Measurements from ENCODE around the gene BAIAP2. TPM values are rescaled to one million over a fixed set of nuclear protein-coding genes. Genes with fewer than 3 reads are reported as not detected.
A peak's percentile ranks its signal among the peaks of the same experiment; 100 is the strongest.

The BAIAP2 gene
- total and polyA plus RNA-seq, 10 of the 15 experiments (the other 5 are each of a cell fraction or from before 2014, with no cell fraction given): 0.15 to 1.2 (median 0.46) TPM; not detected in 2

- H3K4me3 ChIP-seq: no peak overlapping the region
- ChIA-PET SMC1A (ENCODE audit: uncharacterized antibody, unreplicated experiment) (no interaction called here), CTCF (no interaction called here), POLR2A (no interaction called here), RAD21 (ENCODE audit: unreplicated experiment) (no interaction called here)
- in situ Hi-C loops (cut with MboI) (loop anchor here (25.0 kb wide), 1 partner anchor 237 kb away; the partner anchor contains the start of genes NDUFAF8 and TEPSIN), intact Hi-C loops (cut with micrococcal nuclease; ENCODE audit: unreplicated experiment) (no loop called here)
- peaks cover 0 to 5% of the 10 kb centered on the region in 2 experiments; a peak in 3 of 4 replicates for H3K27me3 ChIP-seq (replicated peaks in 1 of 2; ENCODE audit: control insufficient read depth in 2 of 2, insufficient read depth in 2 of 2, low read length in 1 of 2)
- H3K4me2 ChIP-seq (ENCODE audit: control insufficient read depth, insufficient read depth): no peak overlapping the region
- BruUV-seq (replicated peaks): no TSS peak
- FAIRE-seq: no peak
- TF ChIP-seq SIN3A (IDR thresholded peaks at IDR 0.05; ENCODE audit: low read depth, low read length): no peak
- TF ChIP-seq POLR2A (IDR thresholded peaks at IDR 0.05; ENCODE audit: low read depth, low read length): peak; percentile 53
- no peak for TF ChIP-seq BCL11A (IDR thresholded peaks at IDR 0.05; ENCODE audit: low read depth, low read length)
- TF ChIP-seq POLR2AphosphoS5 (IDR thresholded peaks at IDR 0.05; ENCODE audit: low read length): peak; percentile 25; the same call in 1 of the 2 replicates
- H3K9me3 ChIP-seq (replicated peaks; ENCODE audit: control insufficient read depth, insufficient read depth, low read length): no peaks in the 10 kb centered on the region
- H3K4me1 ChIP-seq (ENCODE audit: control insufficient read depth, insufficient read depth, low read length): no peaks in the 10 kb centered on the region
- H4K20me1 ChIP-seq (ENCODE audit: control insufficient read depth, insufficient read depth): no peaks in the 10 kb centered on the region; the same call in 1 of the 2 replicates
- no peak overlapping the region for H3K27ac ChIP-seq (ENCODE audit: control insufficient read depth, insufficient read depth)
- H3K79me2 ChIP-seq (ENCODE audit: control insufficient read depth, insufficient read depth, low read length): no peaks in the 10 kb centered on the region
- H3K9ac ChIP-seq (ENCODE audit: control insufficient read depth, insufficient read depth, low read length): no peak overlapping the region
- ATAC-seq: no peak
- DNase-seq (ENCODE audit: low read depth, low spot score): no peak
- H2AFZ ChIP-seq (ENCODE audit: control insufficient read depth, low read depth, low read length): no peak overlapping the region
- WGBS (ENCODE audit: insufficient coverage, insufficient replicate concordance, low lambda C conversion rate, missing lambda C conversion rate): 83% methylated on average over 18 of the region's 18 CpGs
- H3K36me3 ChIP-seq (ENCODE audit: control insufficient read depth in 2 of 2, insufficient read depth in 2 of 2, low read length in 1 of 2): peaks cover 2 to 8% of the 10 kb centered on the region in 2 experiments; a peak in 3 of 4 replicates
These were observed 34.2 kb upstream of the BAIAP2 start for GRCh38 chr17:81000631-81001357.

DNA sequence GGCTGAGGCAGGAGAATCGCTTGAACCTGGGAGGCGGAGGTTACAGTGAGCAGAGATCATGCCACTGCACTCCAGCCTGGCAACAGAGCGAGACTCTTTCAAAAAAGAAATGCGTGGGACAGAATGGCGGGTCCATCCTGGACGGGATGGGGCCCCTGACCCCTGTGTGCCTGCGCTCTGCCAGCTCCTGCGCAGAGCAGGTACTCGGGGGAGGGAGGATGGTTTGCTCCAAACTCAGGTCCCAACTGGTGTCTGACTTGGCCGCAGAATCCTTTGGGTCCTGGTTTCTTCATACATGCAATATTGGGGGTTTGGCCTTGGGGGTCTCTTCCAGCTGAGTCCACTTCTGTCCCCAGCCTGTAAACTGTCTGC, 33.0 kb upstream of the BAIAP2 start:
- Histone ChIP-seq H3K36me3 (ENCODE audit: control insufficient read depth in 2 of 2, insufficient read depth in 2 of 2, low read length in 1 of 2) (peaks cover 0 to 6% of the 10 kb centered on the region in 2 experiments; a peak in 3 of 4 replicates), H3K79me2 (ENCODE audit: control insufficient read depth, insufficient read depth, low read length) (no peaks in the 10 kb centered on the region), H3K27me3 (replicated peaks in 1 of 2; ENCODE audit: control insufficient read depth in 2 of 2, insufficient read depth in 2 of 2, low read length in 1 of 2) (peaks cover 0 to 5% of the 10 kb centered on the region in 2 experiments; a peak in 3 of 4 replicates), H3K4me1 (ENCODE audit: control insufficient read depth, insufficient read depth, low read length) (no peaks in the 10 kb centered on the region), H4K20me1 (ENCODE audit: control insufficient read depth, insufficient read depth) (no peaks in the 10 kb centered on the region; the same call in 1 of the 2 replicates), H2AFZ (ENCODE audit: control insufficient read depth, low read depth, low read length) (no peak overlapping the region), H3K9ac (ENCODE audit: control insufficient read depth, insufficient read depth, low read length) (no peak overlapping the region), H3K9me3 (replicated peaks; ENCODE audit: control insufficient read depth, insufficient read depth, low read length) (no peaks in the 10 kb centered on the region), H3K27ac (ENCODE audit: control insufficient read depth, insufficient read depth) (no peak overlapping the region), H3K4me2 (ENCODE audit: control insufficient read depth, insufficient read depth) (no peak overlapping the region), H3K4me3 (no peak overlapping the region)
- 82% methylated on average over 10 of the region's 10 CpGs for WGBS (ENCODE audit: insufficient coverage, insufficient replicate concordance, low lambda C conversion rate, missing lambda C conversion rate)
- FAIRE-seq (no peak), DNase-seq (ENCODE audit: low read depth, low spot score) (no peak), ATAC-seq (no peak)
- TF ChIP-seq BRCA1 (IDR thresholded peaks at IDR 0.05; ENCODE audit: low read depth, low read length): no peak
- no peak for TF ChIP-seq IKZF1 (conservative IDR thresholded peaks at IDR 0.05)
- no peak for TF ChIP-seq JUND (IDR thresholded peaks at IDR 0.05; ENCODE audit: low read depth, low read length)
- no peak for TF ChIP-seq GABPA (IDR thresholded peaks at IDR 0.05; ENCODE audit: low read depth)
- intact Hi-C loops (cut with micrococcal nuclease; ENCODE audit: unreplicated experiment) (no loop called here), in situ Hi-C loops (cut with MboI) (loop anchor here (25.0 kb wide), 1 partner anchor 235 kb away; the partner anchor contains the start of genes NDUFAF8 and TEPSIN)
- ChIA-PET POLR2A (no interaction called here), CTCF (no interaction called here), SMC1A (ENCODE audit: uncharacterized antibody, unreplicated experiment) (no interaction called here), RAD21 (ENCODE audit: unreplicated experiment) (no interaction called here)
- no TSS peak for BruUV-seq (replicated peaks)
